WTC11 (cell line): ENCODE measurements around the gene ALDOA. TPM values are rescaled to one million over a fixed set of nuclear protein-coding genes. Genes with fewer than 3 reads are reported as not detected.
A peak's percentile ranks its signal among the peaks of the same experiment; 100 is the strongest.

Source experiments
- ATAC-seq: fragments of 200-7000 bp; cut with Tn5 transposase; 2 replicates; pipeline ENCODE4 v1.10.0; 2021; ENCODE audit warnings: mild to moderate bottlenecking, moderate library complexity
- CTCF ChIA-PET: fragments of 300-600 bp; sonication (Branson Sonifier 250); formaldehyde crosslinking; loops from one replicate; lab custom pipeline; 2021; ENCODE audit warnings: antibody characterized with exemption; lab: Charles Lee
- POLR2A ChIA-PET: fragments of 350-600 bp; sonication (Branson Sonifier 250); formaldehyde crosslinking; loops from one replicate; lab custom pipeline; 2021; ENCODE audit warnings: antibody characterized with exemption; lab: Charles Lee
- DNase-seq: peaks from one replicate; pipeline ENCODE4 v3.0.0; 2021; ENCODE audit warnings: low spot score
- H3K27ac Mint-ChIP-seq: 2 replicates; pipeline ENCODE4 v1.8.0; 2021; ENCODE audit warnings: mixed read lengths
- H3K27me3 Mint-ChIP-seq: 2 replicates; pipeline ENCODE4 v1.8.0; 2021; ENCODE audit warnings: low read depth, mild to moderate bottlenecking, moderate library complexity, mixed read lengths
- H3K36me3 Mint-ChIP-seq: 2 replicates; pipeline ENCODE4 v1.8.0; 2021; ENCODE audit warnings: mixed read lengths
- H3K4me1 Mint-ChIP-seq: 2 replicates; pipeline ENCODE4 v1.8.0; 2022; ENCODE audit warnings: mixed read lengths
- H3K4me3 Mint-ChIP-seq: 2 replicates; pipeline ENCODE4 v1.8.0; 2021; ENCODE audit warnings: mild to moderate bottlenecking, moderate library complexity, mixed read lengths
- H3K9me3 Mint-ChIP-seq: 2 replicates; pipeline ENCODE4 v1.8.0; 2021; ENCODE audit warnings: mixed read lengths
- ATF1 ChIP-seq: sonication (generic); formaldehyde crosslinking; IDR thresholded peaks from 2 replicates; pipeline ENCODE4 v1.8.1; 2023; ENCODE audit warnings: mild to moderate bottlenecking, moderate library complexity, missing genetic modification reagents
- E2F1 ChIP-seq: sonication (generic); formaldehyde crosslinking; IDR thresholded peaks from 2 replicates; pipeline ENCODE4 v1.8.0; 2022; ENCODE audit warnings: mild to moderate bottlenecking, missing genetic modification reagents
- E2F4 ChIP-seq: sonication (generic); formaldehyde crosslinking; IDR thresholded peaks from 2 replicates; pipeline ENCODE4 v1.8.1; 2022; ENCODE audit warnings: low read depth, mild to moderate bottlenecking, moderate library complexity, missing genetic modification reagents, borderline replicate concordance
- FOXK1 ChIP-seq: sonication (generic); formaldehyde crosslinking; IDR thresholded peaks from 2 replicates; pipeline ENCODE4 v1.8.0; 2022; ENCODE audit warnings: mild to moderate bottlenecking, moderate library complexity, missing genetic modification reagents
- GABPB1 ChIP-seq: sonication (generic); formaldehyde crosslinking; IDR thresholded peaks from 2 replicates; pipeline ENCODE4 v1.8.1; 2023; ENCODE audit warnings: mild to moderate bottlenecking, missing genetic modification reagents
- GTF2I ChIP-seq: fragments of 250-450 bp; sonication (Bioruptor Pico); conservative IDR thresholded peaks from 2 replicates; pipeline ENCODE4 v1.4.0; 2021; ENCODE audit warnings: mild to moderate bottlenecking
- MAX ChIP-seq: sonication (generic); formaldehyde crosslinking; IDR thresholded peaks from 2 replicates; pipeline ENCODE4 v1.8.0; 2022; ENCODE audit warnings: mild to moderate bottlenecking, missing genetic modification reagents
- MLX ChIP-seq: sonication (generic); formaldehyde crosslinking; IDR thresholded peaks from 2 replicates; pipeline ENCODE4 v1.8.1; 2023; ENCODE audit warnings: mild to moderate bottlenecking, missing genetic modification reagents, moderate library complexity
- NR2C2 ChIP-seq: sonication (generic); formaldehyde crosslinking; IDR thresholded peaks from 2 replicates; pipeline ENCODE4 v1.8.0; 2022; ENCODE audit warnings: mild to moderate bottlenecking, missing genetic modification reagents
- RELA ChIP-seq: sonication (generic); formaldehyde crosslinking; IDR thresholded peaks from 2 replicates; pipeline ENCODE4 v1.8.1; 2022; ENCODE audit warnings: missing genetic modification reagents, mild to moderate bottlenecking, borderline replicate concordance
- RORB ChIP-seq: fragments of 250-450 bp; sonication (Bioruptor Pico); IDR thresholded peaks from 2 replicates; pipeline ENCODE4 v1.9.0; 2021; ENCODE audit warnings: mild to moderate bottlenecking
- SP1 ChIP-seq: sonication (generic); formaldehyde crosslinking; conservative IDR thresholded peaks from 2 replicates; pipeline ENCODE4 v1.8.1; 2022; ENCODE audit warnings: missing genetic modification reagents
- STAT6 ChIP-seq: sonication (generic); formaldehyde crosslinking; conservative IDR thresholded peaks from 2 replicates; pipeline ENCODE4 v1.8.1; 2023; ENCODE audit warnings: mild to moderate bottlenecking, low read depth, missing genetic modification reagents, moderate library complexity
- TEAD1 ChIP-seq: sonication (generic); formaldehyde crosslinking; IDR thresholded peaks from 2 replicates; pipeline ENCODE4 v1.8.0; 2022; ENCODE audit warnings: mild to moderate bottlenecking, missing genetic modification reagents
- USF1 ChIP-seq: sonication (generic); formaldehyde crosslinking; IDR thresholded peaks from 2 replicates; pipeline ENCODE4 v1.8.0; 2022; ENCODE audit warnings: mild to moderate bottlenecking, missing genetic modification reagents
- ZBTB21 ChIP-seq: sonication (generic); formaldehyde crosslinking; IDR thresholded peaks from 2 replicates; pipeline ENCODE4 v1.8.1; 2023; ENCODE audit warnings: mild to moderate bottlenecking, missing genetic modification reagents, borderline replicate concordance
- ZBTB43 ChIP-seq: sonication (generic); formaldehyde crosslinking; IDR thresholded peaks from 2 replicates; pipeline ENCODE4 v1.8.1; 2023; ENCODE audit warnings: mild to moderate bottlenecking, missing genetic modification reagents
- ZMAT4 ChIP-seq: fragments of 250-450 bp; sonication (Bioruptor Pico); IDR thresholded peaks from 2 replicates; pipeline ENCODE4 v1.9.0; 2021; ENCODE audit warnings: mild to moderate bottlenecking
- ZNF121 ChIP-seq: sonication (generic); formaldehyde crosslinking; IDR thresholded peaks from 2 replicates; pipeline ENCODE4 v1.8.0; 2023; ENCODE audit warnings: missing genetic modification reagents
- ZNF317 ChIP-seq: sonication (generic); formaldehyde crosslinking; IDR thresholded peaks from 2 replicates; pipeline ENCODE4 v1.8.1; 2023; ENCODE audit warnings: low read depth, mild to moderate bottlenecking, moderate library complexity, missing genetic modification reagents, borderline replicate concordance
- ZNF423 ChIP-seq: fragments of 250-450 bp; sonication (Bioruptor Pico); IDR thresholded peaks from 2 replicates; pipeline ENCODE4 v2.1.2; 2022; ENCODE audit warnings: mild to moderate bottlenecking, moderate library complexity
- ZNF425 ChIP-seq: fragments of 250-450 bp; sonication (Bioruptor Pico); conservative IDR thresholded peaks from 2 replicates; pipeline ENCODE4 v1.9.0; 2021; ENCODE audit warnings: mild to moderate bottlenecking
- total RNA-seq: library from RNA; stranded (reverse); gene quantifications from 3 replicates; pipeline ENCODE4 v1.2.3, GENCODE V29; 2021

The ALDOA gene
- total RNA-seq, 1 experiment from 2014 or later, result 1,537 TPM

- TF ChIP-seq STAT6 (CRISPR knock-in tag), result no peak
- TF ChIP-seq FOXK1 (CRISPR knock-in tag), result no peak
- no peak for TF ChIP-seq RORB (CRISPR knock-in tag)
Measured at GRCh38 chr16:30027588-30028437, 37.7 kb upstream of the ALDOA start (continued).

- H3K36me3 Mint-ChIP-seq, result no peaks in the 10 kb centered on the region
- DNase-seq (peak; percentile 75), ATAC-seq (peak; percentile 31)
- H3K27ac Mint-ChIP-seq, result no peak overlapping the region
- peaks cover 20% of the 10 kb centered on the region for H3K27me3 Mint-ChIP-seq
- H3K4me1 Mint-ChIP-seq, result peaks cover 35% of the 10 kb centered on the region
- ChIA-PET POLR2A (interaction anchor here (0.9 kb wide), 1 partner anchor 45 kb away, joined by 3 read pairs; no protein-coding TSS in a partner anchor), CTCF (interaction anchor here (0.6 to 1.6 kb wide), 12 partner anchors 11 to 401 kb away, joined by 3 to 6 read pairs (median 3); partner anchors contain the start of genes DCTPP1 and SEZ6L2)
- no peaks in the 10 kb centered on the region for H3K9me3 Mint-ChIP-seq
- no peak overlapping the region for H3K4me3 Mint-ChIP-seq
- no peak for TF ChIP-seq ATF1 (CRISPR knock-in tag)
- 0 out of 2 replicates have a peak, but pooled peaks have one; percentile 58 for TF ChIP-seq E2F4 (CRISPR knock-in tag)
- TF ChIP-seq TEAD1 (CRISPR knock-in tag), result peak; percentile 78
- TF ChIP-seq SP1, result no peak
- peak; percentile 63; the same call in 1 of the 2 replicates for TF ChIP-seq USF1 (CRISPR knock-in tag)
- peak; percentile 43; the same call in 1 of the 2 replicates for TF ChIP-seq E2F1 (CRISPR knock-in tag)
- TF ChIP-seq ZBTB21 (CRISPR knock-in tag), result no peak
- no peak for TF ChIP-seq GABPB1 (CRISPR knock-in tag)
- TF ChIP-seq ZNF121 (CRISPR knock-in tag), result peak; percentile 81
- 0 out of 2 replicates have a peak, but pooled peaks have one; percentile 30 for TF ChIP-seq MLX
- TF ChIP-seq ZNF425 (CRISPR knock-in tag), result no peak
- TF ChIP-seq ZMAT4 (CRISPR knock-in tag), result no peak
- TF ChIP-seq GTF2I (CRISPR knock-in tag), result no peak
- no peak; the same call in 1 of the 2 replicates for TF ChIP-seq ZNF317 (CRISPR knock-in tag)
- 0 out of 2 replicates have a peak, but pooled peaks have one; percentile 60 for TF ChIP-seq FOXK1 (CRISPR knock-in tag)
- 0 out of 2 replicates have a peak, but pooled peaks have one; percentile 47 for TF ChIP-seq NR2C2 (CRISPR knock-in tag)
- TF ChIP-seq ZNF423, result 0 out of 2 replicates have a peak, but pooled peaks have one; percentile 25
- 0 out of 2 replicates have a peak, but pooled peaks have one; percentile 21 for TF ChIP-seq ZBTB43 (CRISPR knock-in tag)
- TF ChIP-seq MAX (CRISPR knock-in tag), result peak; percentile 44; the same call in 1 of the 2 replicates
- TF ChIP-seq RELA (CRISPR knock-in tag), result peak; percentile 25; the same call in 1 of the 2 replicates
Measured at GRCh38 chr16:30028438-30029076, 37.0 kb upstream of the ALDOA start.
